ENCODE results near the gene DMD.
"Not testable (repeated sequence)": the region's sequence is repeated elsewhere in the genome, so short reads cannot be mapped to it uniquely, and the experiment has no call there.

DMD gene

GRCh38 chrX:31588355-31588754 lies 1623.0 kb downstream of the DMD start:
- DNase-seq (ENCODE audit: low spot score) = no peak
- Histone ChIP-seq H3K4me3 (no peak overlapping the region), H3K27ac (no peak overlapping the region)
- TF ChIP-seq CTCF (IDR thresholded peaks at IDR 0.05) = no peak

GRCh38 chrX:31583892-31584291 lies 1627.5 kb downstream of the DMD start:
- not testable (repeated sequence) for H3K4me3 ChIP-seq; DNase-seq (ENCODE audit: low spot score); H3K27ac ChIP-seq

GRCh38 chrX:31580726-31581125 lies 1630.6 kb downstream of the DMD start:
- TF ChIP-seq CTCF (IDR thresholded peaks at IDR 0.05) = no peak
- Histone ChIP-seq H3K4me3 (no peak overlapping the region), H3K27ac (no peak overlapping the region)
- no peak for DNase-seq (ENCODE audit: low spot score)

GRCh38 chrX:31580227-31580626 lies 1631.1 kb downstream of the DMD start:
- Histone ChIP-seq H3K27ac (no peak overlapping the region), H3K4me3 (no peak overlapping the region)
- no peak for DNase-seq (ENCODE audit: low spot score)
- TF ChIP-seq CTCF (IDR thresholded peaks at IDR 0.05) = no peak

- DNase-seq (ENCODE audit: low spot score) = no peak
- Histone ChIP-seq H3K27ac (no peak overlapping the region), H3K4me3 (no peak overlapping the region)
- TF ChIP-seq CTCF (IDR thresholded peaks at IDR 0.05) = no peak
These were observed 1639.0 kb downstream of the DMD start for GRCh38 chrX:31572360-31572759.

GRCh38 chrX:31570658-31571057 lies 1640.7 kb downstream of the DMD start:
- TF ChIP-seq CTCF (IDR thresholded peaks at IDR 0.05) = no peak
- Histone ChIP-seq H3K27ac (no peak overlapping the region), H3K4me3 (no peak overlapping the region)
- DNase-seq (ENCODE audit: low spot score) = no peak

GRCh38 chrX:31563792-31564191 lies 1647.6 kb downstream of the DMD start:
- Histone ChIP-seq H3K27ac (no peak overlapping the region), H3K4me3 (no peak overlapping the region)
- DNase-seq (ENCODE audit: low spot score) = no peak
- TF ChIP-seq CTCF (IDR thresholded peaks at IDR 0.05) = no peak

- no peak for TF ChIP-seq CTCF (IDR thresholded peaks at IDR 0.05)
- no peak overlapping the region for H3K27ac ChIP-seq
- H3K4me3 ChIP-seq = no peak overlapping the region
- no peak for DNase-seq (ENCODE audit: low spot score)
These were observed 1655.8 kb downstream of the DMD start for GRCh38 chrX:31555506-31555905.
